Fibroblast of pulmonary artery (primary cell): ENCODE measurements around the gene ADM2.

ENCODE experiments used
- DNase-seq: peaks from one replicate; pipeline ENCODE4 v3.0.0-alpha.2; 2010; ENCODE audit warnings: low read depth
- H3K4me3 ChIP-seq: replicated peaks from 2 replicates; pipeline ENCODE4 v1.5.1; 2011; ENCODE audit warnings: low read depth, mild to moderate bottlenecking, control low read depth, low read length, moderate library complexity
- CTCF ChIP-seq: IDR thresholded peaks from 2 replicates; pipeline ENCODE4 v1.5.1; 2011; ENCODE audit warnings: mild to moderate bottlenecking, control low read depth, low read length, inconsistent platforms; ENCODE audit errors: missing control alignments

The ADM2 gene

DNA sequence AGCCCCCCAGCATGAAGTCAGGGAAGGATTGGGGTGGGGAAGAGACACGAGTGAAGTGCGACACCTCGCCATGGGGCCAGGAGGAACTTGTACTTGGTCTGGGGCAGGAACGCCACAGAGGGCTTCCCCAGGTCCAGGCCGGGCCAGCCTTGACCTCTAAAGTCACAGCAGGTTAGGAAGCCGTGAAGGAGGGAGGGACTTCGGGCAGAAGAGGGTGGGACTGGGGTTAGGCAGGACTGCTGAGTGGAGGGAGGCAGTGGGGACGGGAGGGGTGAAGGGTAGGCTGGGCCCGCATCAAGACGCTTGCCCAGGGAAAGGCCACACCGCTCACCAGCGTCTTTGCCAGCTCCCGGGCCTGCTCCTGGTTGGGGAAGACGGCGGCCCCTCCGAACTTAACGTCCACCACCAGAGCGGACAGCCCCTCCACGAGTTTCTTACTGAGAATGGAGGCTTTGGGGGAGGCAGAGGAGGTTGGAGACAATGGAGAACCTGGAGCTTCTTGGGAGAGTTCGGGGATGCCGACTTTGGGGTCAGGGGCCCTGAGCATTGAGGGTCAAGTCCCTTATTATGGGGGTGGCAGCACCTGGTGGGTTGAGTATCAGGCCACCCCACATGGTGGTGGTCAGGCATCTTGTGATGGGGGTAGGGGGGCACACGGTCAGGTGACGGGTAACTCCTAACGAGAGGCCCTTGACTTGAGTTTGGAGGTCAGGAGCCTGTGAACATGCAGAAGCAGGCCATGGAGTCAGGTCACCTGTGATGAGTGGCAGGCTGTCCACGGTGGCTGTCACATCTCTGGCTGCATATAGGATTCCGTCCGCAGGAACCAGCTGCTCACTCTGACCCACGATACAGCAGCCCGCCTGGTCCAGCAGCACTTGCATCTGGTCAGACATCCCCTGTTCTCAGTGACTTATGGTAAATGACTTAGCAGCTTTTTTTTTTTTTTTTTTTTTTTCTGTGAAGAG, 45.8 kb downstream of the ADM2 start:
- TF ChIP-seq CTCF: no peak
- DNase-seq: peak; percentile 49
- peak overlapping the region; percentile 74 for H3K4me3 ChIP-seq

GRCh38 chr22:50527921-50528681, 46.8 kb downstream of the ADM2 start:
- DNase-seq: no peak
- H3K4me3 ChIP-seq: no peak overlapping the region
- TF ChIP-seq CTCF: no peak

GRCh38 chr22:50528682-50529415, 47.5 kb downstream of the ADM2 start:
- DNase-seq: no peak
- H3K4me3 ChIP-seq: peak overlapping the region; percentile 62
- no peak for TF ChIP-seq CTCF

GRCh38 chr22:50529416-50529896, 48.1 kb downstream of the ADM2 start:
- no peak for DNase-seq
- no peak for TF ChIP-seq CTCF
- H3K4me3 ChIP-seq: peak overlapping the region; percentile 62

- TF ChIP-seq CTCF: no peak
- DNase-seq: peak; percentile 88
- peak within 1 kb of the TSS; percentile 62 for H3K4me3 ChIP-seq
Measured at GRCh38 chr22:50529897-50530579, 48.7 kb downstream of the ADM2 start, which contains the start of gene TYMP. TYMP (minus strand) TSS chr22:50530012; CDS start chr22:50529709, 303 bp downstream.

DNA sequence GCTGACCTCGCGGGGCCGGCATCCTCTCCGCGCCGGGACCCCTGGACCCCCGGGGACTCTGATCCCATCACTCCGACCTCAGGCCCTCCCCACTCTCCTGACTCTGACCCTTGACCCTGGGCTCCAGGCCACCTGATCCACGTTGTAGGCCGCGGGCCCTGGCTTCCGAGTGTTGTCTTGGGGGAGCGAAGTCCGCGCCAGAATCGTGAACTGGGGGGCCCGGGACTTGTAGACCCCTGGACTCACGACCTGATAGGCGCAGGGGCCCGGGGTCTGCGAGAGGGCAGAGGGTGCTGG, 49.2 kb downstream of the ADM2 start:
- peak; percentile 37 for DNase-seq
- peak overlapping the region; percentile 62 for H3K4me3 ChIP-seq
- no peak for TF ChIP-seq CTCF
